Loucy (cell line): ENCODE data around the gene ATAD3B.
"Not testable (repeated sequence)": the region's sequence is repeated elsewhere in the genome, so short reads cannot be mapped to it uniquely, and the experiment has no call there.

Source experiments
- H2AFZ ChIP-seq: fragments of 200-600 bp; sonication (generic); 2 replicates; pipeline ENCODE4 v1.6.0; 2016; ENCODE audit warnings: antibody characterized with exemption, mild to moderate bottlenecking, low read length, moderate library complexity
- H3F3A ChIP-seq: fragments of 200-600 bp; 2 replicates; pipeline ENCODE4 v1.6.0; 2016; ENCODE audit warnings: antibody characterized with exemption, low read depth, mild to moderate bottlenecking
- H3K27me3 ChIP-seq: fragments of 200-600 bp; sonication (generic); 2 replicates; pipeline ENCODE4 v1.6.1; 2014; ENCODE audit warnings: low read length, mild to moderate bottlenecking; ENCODE audit not compliant: insufficient read depth, poor library complexity, severe bottlenecking
- H3K36me3 ChIP-seq: fragments of 200-600 bp; sonication (generic); 2 replicates; pipeline ENCODE4 v1.6.1; 2016; ENCODE audit warnings: low read length; ENCODE audit not compliant: insufficient read depth
- H3K4me1 ChIP-seq: fragments of 200-600 bp; sonication (generic); 2 replicates; pipeline ENCODE4 v1.5.1; 2014; ENCODE audit warnings: low read length, mild to moderate bottlenecking; ENCODE audit not compliant: insufficient read depth, poor library complexity, severe bottlenecking
- H3K4me2 ChIP-seq: fragments of 200-600 bp; sonication (generic); 2 replicates; pipeline ENCODE4 v1.6.0; 2014; ENCODE audit warnings: antibody characterized with exemption, low read length, low read depth, mild to moderate bottlenecking; ENCODE audit not compliant: poor library complexity, severe bottlenecking
- H3K4me3 ChIP-seq: fragments of 200-600 bp; sonication (generic); 2 replicates; pipeline ENCODE4 v1.5.1; 2014; ENCODE audit warnings: low read length, mild to moderate bottlenecking, mixed read lengths; ENCODE audit not compliant: poor library complexity, severe bottlenecking
- H3K79me2 ChIP-seq: fragments of 200-600 bp; sonication (generic); 2 replicates; pipeline ENCODE4 v1.6.1; 2014; ENCODE audit warnings: low read length; ENCODE audit not compliant: insufficient read depth
- H3K9ac ChIP-seq: fragments of 200-600 bp; sonication (generic); 2 replicates; pipeline ENCODE4 v1.6.0; 2014; ENCODE audit warnings: mild to moderate bottlenecking, low read depth, low read length, moderate library complexity; ENCODE audit not compliant: poor library complexity, severe bottlenecking
- H3K9me2 ChIP-seq: fragments of 200-600 bp; sonication (generic); replicated peaks from 2 replicates; pipeline ENCODE4 v1.6.1; 2016; ENCODE audit warnings: low read depth, low read length, mixed read lengths
- H3K9me3 ChIP-seq: fragments of 200-600 bp; sonication (generic); 2 replicates; pipeline ENCODE4 v1.6.1; 2014; ENCODE audit warnings: mild to moderate bottlenecking, antibody characterized with exemption, low read length, low read depth; ENCODE audit not compliant: insufficient read depth
- H4K20me1 ChIP-seq: fragments of 200-600 bp; sonication (generic); 2 replicates; pipeline ENCODE4 v1.6.0; 2014; ENCODE audit warnings: antibody characterized with exemption, low read length, mild to moderate bottlenecking; ENCODE audit not compliant: insufficient read depth, poor library complexity, severe bottlenecking
- EZH2phosphoT487 ChIP-seq: fragments of 200-600 bp; IDR thresholded peaks from 2 replicates; pipeline ENCODE4 v1.6.1; 2018; ENCODE audit warnings: antibody characterized with exemption, mild to moderate bottlenecking, moderate library complexity, borderline replicate concordance
- TF ChIP-seq, protein P1 (sequence below): fragments of 200-600 bp; sonication (generic); conservative IDR thresholded peaks from 2 replicates; pipeline ENCODE4 v1.5.1; 2014; ENCODE audit warnings: mild to moderate bottlenecking, antibody characterized with exemption, low read length

Gene ATAD3B

DNA sequence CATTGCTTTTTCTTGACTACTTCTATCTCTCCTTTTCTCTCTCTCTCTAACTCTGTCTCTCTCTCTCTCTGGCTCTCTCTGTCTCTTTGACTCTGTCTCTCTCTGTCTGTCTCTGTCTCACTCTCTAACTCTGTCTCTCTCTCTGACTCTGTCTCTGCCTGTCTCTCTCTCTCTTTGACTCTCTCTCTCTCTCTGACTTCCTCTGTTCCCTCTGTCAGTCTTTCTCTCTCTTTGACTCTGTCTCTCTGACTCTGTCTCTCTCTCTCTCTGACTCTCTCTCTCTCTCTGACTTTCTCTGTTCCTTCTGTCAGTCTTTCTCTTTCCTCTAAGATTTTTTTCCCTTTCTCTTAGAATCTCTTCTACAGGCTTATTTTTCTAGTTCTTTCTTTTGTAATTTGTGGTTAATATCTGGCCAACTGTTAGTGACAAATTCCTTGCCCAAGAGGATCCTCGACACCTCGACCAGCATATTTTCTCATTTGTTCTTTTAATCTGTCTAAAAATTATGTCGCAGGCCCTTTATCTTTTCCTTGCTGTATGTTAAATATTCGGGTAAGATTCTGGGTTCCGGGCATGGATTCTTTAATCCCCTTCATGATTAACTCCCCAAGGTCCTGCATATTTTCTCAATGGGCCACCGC lies 22.3 kb upstream of the ATAD3B start, which contains the start of gene ATAD3C:
Gene ATAD3C, plus strand, starts transcription at position 591 of the 641 bp plus-strand sequence. CDS start 995 bp downstream, outside the sequence.
- TF ChIP-seq, protein P1, sequence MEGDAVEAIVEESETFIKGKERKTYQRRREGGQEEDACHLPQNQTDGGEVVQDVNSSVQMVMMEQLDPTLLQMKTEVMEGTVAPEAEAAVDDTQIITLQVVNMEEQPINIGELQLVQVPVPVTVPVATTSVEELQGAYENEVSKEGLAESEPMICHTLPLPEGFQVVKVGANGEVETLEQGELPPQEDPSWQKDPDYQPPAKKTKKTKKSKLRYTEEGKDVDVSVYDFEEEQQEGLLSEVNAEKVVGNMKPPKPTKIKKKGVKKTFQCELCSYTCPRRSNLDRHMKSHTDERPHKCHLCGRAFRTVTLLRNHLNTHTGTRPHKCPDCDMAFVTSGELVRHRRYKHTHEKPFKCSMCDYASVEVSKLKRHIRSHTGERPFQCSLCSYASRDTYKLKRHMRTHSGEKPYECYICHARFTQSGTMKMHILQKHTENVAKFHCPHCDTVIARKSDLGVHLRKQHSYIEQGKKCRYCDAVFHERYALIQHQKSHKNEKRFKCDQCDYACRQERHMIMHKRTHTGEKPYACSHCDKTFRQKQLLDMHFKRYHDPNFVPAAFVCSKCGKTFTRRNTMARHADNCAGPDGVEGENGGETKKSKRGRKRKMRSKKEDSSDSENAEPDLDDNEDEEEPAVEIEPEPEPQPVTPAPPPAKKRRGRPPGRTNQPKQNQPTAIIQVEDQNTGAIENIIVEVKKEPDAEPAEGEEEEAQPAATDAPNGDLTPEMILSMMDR: no peak
- no peak for TF ChIP-seq EZH2phosphoT487

DNA sequence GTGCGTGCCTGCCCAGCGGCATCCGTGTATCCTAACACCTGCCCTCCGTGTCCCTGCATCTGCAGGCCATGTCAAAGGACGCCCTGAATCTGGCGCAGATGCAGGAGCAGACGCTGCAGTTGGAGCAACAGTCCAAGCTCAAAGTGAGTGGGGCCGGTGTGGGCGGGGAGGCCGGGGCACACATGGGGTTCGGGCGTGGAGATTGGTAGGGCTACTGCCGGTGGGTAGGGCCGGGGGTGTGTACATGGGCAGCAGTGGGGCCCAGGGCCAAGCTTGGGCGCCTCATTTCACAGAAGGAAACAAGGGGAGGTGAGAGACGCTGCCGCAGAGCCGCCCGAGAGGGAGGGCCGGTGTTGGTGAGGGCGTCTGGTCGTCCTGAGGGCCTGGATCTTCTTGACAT lies 20.9 kb upstream of the ATAD3B start:
- not testable (repeated sequence) for H3F3A ChIP-seq, H3K9me2 ChIP-seq, H3K27me3 ChIP-seq, H3K9me3 ChIP-seq, H3K4me1 ChIP-seq, H4K20me1 ChIP-seq, H2AFZ ChIP-seq, H3K9ac ChIP-seq, H3K36me3 ChIP-seq, H3K79me2 ChIP-seq, H3K4me3 ChIP-seq, H3K4me2 ChIP-seq

More for the DNA sequence above, 22.3 kb upstream of the ATAD3B start, which contains the start of gene ATAD3C:
- Histone ChIP-seq H3K36me3 (no peaks in the 10 kb centered on the region), H3K27me3 (no peaks in the 10 kb centered on the region), H3K9ac (no peak within 1 kb of the TSS), H3K9me2 (no peaks in the 10 kb centered on the region), H3K4me3 (no peak within 1 kb of the TSS), H3K9me3 (no peaks in the 10 kb centered on the region), H2AFZ (no peak within 1 kb of the TSS), H4K20me1 (no peaks in the 10 kb centered on the region), H3K4me1 (no peaks in the 10 kb centered on the region), H3K79me2 (no peaks in the 10 kb centered on the region), H3K4me2 (no peak within 1 kb of the TSS), H3F3A (no peaks in the 10 kb centered on the region)

DNA sequence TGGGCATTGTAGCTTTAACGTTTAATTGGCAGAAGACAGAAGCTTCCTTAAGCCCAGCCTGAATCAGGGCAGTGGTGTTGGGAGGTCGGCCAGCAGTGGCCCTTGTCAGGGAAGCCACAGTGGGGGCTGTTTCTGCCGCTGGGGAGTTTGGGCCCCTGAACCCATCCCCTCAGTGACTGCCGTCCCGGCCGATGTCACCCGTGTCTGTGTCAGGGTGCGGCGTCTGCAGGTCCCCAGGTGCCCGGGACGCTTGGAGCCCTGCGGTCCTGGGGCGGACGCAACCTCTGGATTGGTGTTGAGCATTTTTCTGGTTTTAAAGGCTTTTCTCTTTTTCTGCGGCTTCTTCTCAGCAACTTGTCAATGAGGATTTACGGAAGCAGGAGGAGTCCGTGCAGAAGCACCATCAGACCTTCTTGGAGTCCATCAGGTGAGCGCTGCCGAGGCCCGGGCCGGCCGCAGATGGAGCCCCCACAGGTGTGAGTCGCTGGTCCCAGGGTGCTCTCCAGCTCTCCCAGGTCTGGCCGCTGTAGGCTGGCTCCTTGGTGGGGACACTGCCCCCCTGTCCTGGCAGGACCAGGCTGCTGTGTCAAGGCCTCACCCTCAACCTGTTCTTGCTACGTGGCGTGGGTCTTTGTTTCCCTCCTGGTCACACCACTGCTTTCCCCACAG lies 19.7 kb upstream of the ATAD3B start:
- H3K27me3 ChIP-seq: no peaks in the 10 kb centered on the region
- H2AFZ ChIP-seq: no peak overlapping the region
- H4K20me1 ChIP-seq: no peaks in the 10 kb centered on the region
- H3F3A ChIP-seq: no peaks in the 10 kb centered on the region
- no peaks in the 10 kb centered on the region for H3K36me3 ChIP-seq
- H3K9ac ChIP-seq: no peak overlapping the region
- H3K79me2 ChIP-seq: no peaks in the 10 kb centered on the region
- no peaks in the 10 kb centered on the region for H3K4me1 ChIP-seq
- TF ChIP-seq, protein P1: no peak
- TF ChIP-seq EZH2phosphoT487: no peak
- H3K4me2 ChIP-seq: no peak overlapping the region
- no peaks in the 10 kb centered on the region for H3K9me3 ChIP-seq
- H3K9me2 ChIP-seq: no peaks in the 10 kb centered on the region
- H3K4me3 ChIP-seq: no peak overlapping the region

DNA sequence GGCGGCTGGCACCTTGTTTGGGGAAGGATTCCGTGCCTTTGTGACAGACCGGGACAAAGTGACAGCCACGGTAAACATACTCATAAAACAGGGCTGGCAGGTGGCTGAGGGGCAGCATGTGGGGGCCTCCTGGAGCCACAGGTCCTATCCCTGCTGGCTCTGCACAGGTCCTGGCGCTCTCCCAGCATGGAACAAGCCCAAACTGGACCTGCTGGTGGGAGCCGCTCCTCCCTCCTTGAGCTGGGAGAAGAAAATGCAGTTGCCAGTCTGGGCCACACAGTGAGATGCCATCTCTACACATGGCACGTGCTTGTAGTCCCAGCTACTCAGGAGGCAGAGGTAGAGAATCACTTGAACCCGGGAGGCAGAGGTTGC lies 19.2 kb upstream of the ATAD3B start:
- H3K4me2 ChIP-seq, H2AFZ ChIP-seq, H3K27me3 ChIP-seq, H3K9me2 ChIP-seq, H4K20me1 ChIP-seq, H3K4me1 ChIP-seq, H3K9ac ChIP-seq, H3K4me3 ChIP-seq, H3F3A ChIP-seq, H3K9me3 ChIP-seq, H3K79me2 ChIP-seq, H3K36me3 ChIP-seq: not testable (repeated sequence)
